Activated T-helper 2 cell treated with anti-CD3 and anti-CD28 coated beads, Interferon-gamma antibody, Interleukin-2, Interleukin-4, amounts not matched to agents 10 μg/mL and 5 μg/mL and 100 μg/mL, durations not matched to agents 14 hours and 24 hours and 36 hours (primary cell): ENCODE results near the gene RAB3GAP2. TPM values are rescaled to one million over a fixed set of nuclear protein-coding genes. Genes with fewer than 3 reads are reported as not detected.
"Not testable (repeated sequence)": the region's sequence is repeated elsewhere in the genome, so short reads cannot be mapped to it uniquely, and the experiment has no call there.

Experiments
- DNase-seq: peaks from one replicate; pipeline ENCODE4 v3.0.0; 2021; ENCODE audit warnings: low spot score
- H3K27ac Mint-ChIP-seq: one replicate; pipeline ENCODE4 v1.8.0; 2021; ENCODE audit warnings: mixed read lengths
- H3K27me3 Mint-ChIP-seq: one replicate; pipeline ENCODE4 v1.8.0; 2021; ENCODE audit warnings: low read depth, mixed read lengths
- H3K36me3 Mint-ChIP-seq: one replicate; pipeline ENCODE4 v1.8.0; 2021; ENCODE audit warnings: low read depth, mixed read lengths
- H3K4me1 Mint-ChIP-seq: one replicate; pipeline ENCODE4 v1.8.0; 2021; ENCODE audit warnings: low read depth, mixed read lengths
- H3K4me3 Mint-ChIP-seq: one replicate; pipeline ENCODE4 v1.8.0; 2021; ENCODE audit warnings: low read depth, mild to moderate bottlenecking, moderate library complexity, mixed read lengths
- H3K9me3 Mint-ChIP-seq: one replicate; pipeline ENCODE4 v1.8.0; 2021; ENCODE audit warnings: mixed read lengths
- intact Hi-C: fragments of 100-400 bp; cut with micrococcal nuclease; formaldehyde crosslinking; loops from one replicate; pipeline ENCODE4 v1.15.1; 2023
- total RNA-seq: library from RNA; stranded (reverse); gene quantifications from 2 replicates; pipeline ENCODE4 v1.2.3, GENCODE V29; 2022

RAB3GAP2 gene
- total RNA-seq, 1 donor from 2014 or later: 60.7 TPM

GRCh38 chr1:220248715-220249265, 23.5 kb downstream of the RAB3GAP2 start:
- H3K27me3 Mint-ChIP-seq, H3K4me1 Mint-ChIP-seq, DNase-seq, H3K27ac Mint-ChIP-seq, H3K4me3 Mint-ChIP-seq, intact Hi-C loops: not testable (repeated sequence)
- Mint-ChIP-seq H3K9me3 (peaks cover 76% of the 10 kb centered on the region), H3K36me3 (peaks cover 85% of the 10 kb centered on the region)

- intact Hi-C loops: not testable (repeated sequence)
Observed at GRCh38 chr1:220245900-220246299, 26.4 kb downstream of the RAB3GAP2 start.

GRCh38 chr1:220243947-220244346, 28.3 kb downstream of the RAB3GAP2 start:
- DNase-seq: no peak
- Mint-ChIP-seq H3K4me3 (no peak overlapping the region), H3K9me3 (peaks cover 37% of the 10 kb centered on the region), H3K4me1 (peaks cover 15% of the 10 kb centered on the region), H3K36me3 (peaks cover 56% of the 10 kb centered on the region), H3K27me3 (no peaks in the 10 kb centered on the region), H3K27ac (no peak overlapping the region)
- intact Hi-C loops: loop anchor here (1.0 kb wide), 1 partner anchor 14 kb away; no protein-coding TSS in a partner anchor

More at GRCh38 chr1:220245900-220246299, 26.4 kb downstream of the RAB3GAP2 start:
- H3K27ac Mint-ChIP-seq, H3K4me3 Mint-ChIP-seq, DNase-seq, H3K27me3 Mint-ChIP-seq: not testable (repeated sequence)
- peaks cover 55% of the 10 kb centered on the region for H3K9me3 Mint-ChIP-seq
- H3K4me1 Mint-ChIP-seq: peaks cover 13% of the 10 kb centered on the region
- peaks cover 70% of the 10 kb centered on the region for H3K36me3 Mint-ChIP-seq

- H3K9me3 Mint-ChIP-seq: peaks cover 17% of the 10 kb centered on the region
- no peak overlapping the region for H3K4me3 Mint-ChIP-seq
- peaks cover 15% of the 10 kb centered on the region for H3K4me1 Mint-ChIP-seq
- peak overlapping the region; percentile 50 for H3K27ac Mint-ChIP-seq
- no peaks in the 10 kb centered on the region for H3K27me3 Mint-ChIP-seq
- intact Hi-C loops: no loop called here
- no peak for DNase-seq
- H3K36me3 Mint-ChIP-seq: peaks cover 37% of the 10 kb centered on the region
Observed at GRCh38 chr1:220241072-220241663, 31.1 kb downstream of the RAB3GAP2 start.

GRCh38 chr1:220239966-220240365, 32.3 kb downstream of the RAB3GAP2 start:
- H3K4me1 Mint-ChIP-seq: peaks cover 15% of the 10 kb centered on the region
- no peak overlapping the region for H3K27ac Mint-ChIP-seq
- peaks cover 11% of the 10 kb centered on the region for H3K9me3 Mint-ChIP-seq
- no peak overlapping the region for H3K4me3 Mint-ChIP-seq
- no peak for DNase-seq
- H3K36me3 Mint-ChIP-seq: peaks cover 30% of the 10 kb centered on the region
- intact Hi-C loops: no loop called here
- no peaks in the 10 kb centered on the region for H3K27me3 Mint-ChIP-seq

- no peak for DNase-seq
- Mint-ChIP-seq H3K4me1 (peaks cover 15% of the 10 kb centered on the region), H3K27me3 (no peaks in the 10 kb centered on the region), H3K4me3 (no peak overlapping the region), H3K36me3 (peaks cover 22% of the 10 kb centered on the region), H3K27ac (no peak overlapping the region), H3K9me3 (peaks cover 3% of the 10 kb centered on the region)
- intact Hi-C loops: no loop called here
Observed at GRCh38 chr1:220239213-220239612, 33.0 kb downstream of the RAB3GAP2 start.

GRCh38 chr1:220236278-220236677, 36.0 kb downstream of the RAB3GAP2 start:
- DNase-seq, H3K27ac Mint-ChIP-seq, H3K27me3 Mint-ChIP-seq, H3K4me3 Mint-ChIP-seq, intact Hi-C loops, H3K4me1 Mint-ChIP-seq, H3K9me3 Mint-ChIP-seq: not testable (repeated sequence)
- peaks cover 17% of the 10 kb centered on the region for H3K36me3 Mint-ChIP-seq

- Mint-ChIP-seq H3K4me3 (no peak overlapping the region), H3K27me3 (no peaks in the 10 kb centered on the region), H3K4me1 (no peaks in the 10 kb centered on the region), H3K27ac (no peak overlapping the region), H3K9me3 (no peaks in the 10 kb centered on the region), H3K36me3 (peaks cover 17% of the 10 kb centered on the region)
- DNase-seq: no peak
- intact Hi-C loops: no loop called here
Observed at GRCh38 chr1:220235462-220235861, 36.8 kb downstream of the RAB3GAP2 start.

- Mint-ChIP-seq H3K36me3 (peaks cover 16% of the 10 kb centered on the region), H3K9me3 (no peaks in the 10 kb centered on the region), H3K27ac (no peak overlapping the region), H3K4me3 (no peak overlapping the region), H3K4me1 (no peaks in the 10 kb centered on the region), H3K27me3 (no peaks in the 10 kb centered on the region)
- DNase-seq: no peak
- intact Hi-C loops: no loop called here
Observed at GRCh38 chr1:220233927-220234326, 38.3 kb downstream of the RAB3GAP2 start.

GRCh38 chr1:220229771-220230170, 42.5 kb downstream of the RAB3GAP2 start:
- Mint-ChIP-seq H3K27ac (no peak overlapping the region), H3K4me1 (no peaks in the 10 kb centered on the region), H3K36me3 (peaks cover 36% of the 10 kb centered on the region), H3K9me3 (no peaks in the 10 kb centered on the region), H3K4me3 (no peak overlapping the region), H3K27me3 (no peaks in the 10 kb centered on the region)
- intact Hi-C loops: no loop called here
- DNase-seq: no peak

GRCh38 chr1:220227393-220227792, 44.9 kb downstream of the RAB3GAP2 start:
- Mint-ChIP-seq H3K27me3 (no peaks in the 10 kb centered on the region), H3K27ac (no peak overlapping the region), H3K36me3 (peaks cover 32% of the 10 kb centered on the region), H3K9me3 (no peaks in the 10 kb centered on the region), H3K4me1 (peaks cover 2% of the 10 kb centered on the region), H3K4me3 (no peak overlapping the region)
- intact Hi-C loops: no loop called here
- no peak for DNase-seq

GRCh38 chr1:220226752-220227151, 45.5 kb downstream of the RAB3GAP2 start:
- intact Hi-C loops: no loop called here
- Mint-ChIP-seq H3K4me1 (peaks cover 2% of the 10 kb centered on the region), H3K4me3 (no peak overlapping the region), H3K36me3 (peaks cover 28% of the 10 kb centered on the region), H3K27me3 (no peaks in the 10 kb centered on the region), H3K27ac (no peak overlapping the region), H3K9me3 (no peaks in the 10 kb centered on the region)
- no peak for DNase-seq

GRCh38 chr1:220225957-220226356, 46.3 kb downstream of the RAB3GAP2 start:
- H3K4me3 Mint-ChIP-seq: no peak overlapping the region
- H3K4me1 Mint-ChIP-seq: peaks cover 2% of the 10 kb centered on the region
- no peak for DNase-seq
- H3K27me3 Mint-ChIP-seq: no peaks in the 10 kb centered on the region
- peaks cover 24% of the 10 kb centered on the region for H3K36me3 Mint-ChIP-seq
- intact Hi-C loops: no loop called here
- no peak overlapping the region for H3K27ac Mint-ChIP-seq
- H3K9me3 Mint-ChIP-seq: no peaks in the 10 kb centered on the region
